Heart right ventricle (tissue), 16 donors: ENCODE measurements around the gene DDX46. TPM values are rescaled to one million over a fixed set of nuclear protein-coding genes. Genes with fewer than 3 reads are reported as not detected.

ENCODE experiments used
- ATAC-seq, 8 donors: fragments of 200-7000 bp; cut with Tn5 transposase; one replicate each; pipeline ENCODE4 v1.9.1; 2020; ENCODE audit warnings: mild to moderate bottlenecking in 8 of 8, moderate library complexity in 8 of 8, moderate number of reproducible peaks in 1 of 8
- DNase-seq, 2 donors: peaks; one replicate each; pipeline ENCODE4 v3.0.0-alpha.2; 2020
- H3K27ac ChIP-seq, 10 donors: fragments of 200-600 bp; sonication (generic) in 2 of 10; one replicate each; pipeline versions ENCODE4 v1.5.0 to v1.8.0; 2020 to 2022; ENCODE audit warnings: mild to moderate bottlenecking in 3 of 10
- H3K27me3 ChIP-seq, 7 donors: fragments of 200-600 bp; one replicate each; pipeline ENCODE4 v1.8.0; 2021 to 2022; ENCODE audit warnings: mild to moderate bottlenecking in 2 of 7
- H3K36me3 ChIP-seq, 9 donors: fragments of 200-600 bp; sonication (generic) in 1 of 9; one replicate each; pipeline versions ENCODE4 v1.5.0 to v1.8.0; 2020 to 2022; ENCODE audit warnings: mild to moderate bottlenecking in 2 of 9
- H3K4me1 ChIP-seq, 9 donors: fragments of 200-600 bp; sonication (generic) in 1 of 9; one replicate each; pipeline versions ENCODE4 v1.5.0 to v1.8.0; 2020 to 2022; ENCODE audit warnings: mild to moderate bottlenecking in 4 of 9
- H3K4me3 ChIP-seq, 10 donors: fragments of 200-600 bp; sonication (generic) in 2 of 10; one replicate each; pipeline versions ENCODE4 v1.5.0 to v1.8.0; 2020 to 2022; ENCODE audit warnings: mild to moderate bottlenecking in 7 of 10, moderate library complexity in 2 of 10
- H3K9me3 ChIP-seq, 11 donors: fragments of 200-600 bp in 10 of 11; sonication (generic) in 2 of 11; one replicate each; pipeline versions ENCODE4 v1.5.0 to v1.8.0; 2013 to 2022; ENCODE audit warnings: mild to moderate bottlenecking in 2 of 11, control low read depth in 1 of 11, moderate library complexity in 1 of 11
- CTCF ChIP-seq, 9 donors: fragments of 200-600 bp; sonication (generic) in 2 of 9; IDR thresholded peaks; one replicate each; pipeline versions ENCODE4 v1.5.0 to v1.8.0; 2021 to 2022; ENCODE audit warnings: antibody characterized with exemption in 9 of 9, mild to moderate bottlenecking in 5 of 9, moderate library complexity in 1 of 9
- WGBS, 2 donors: extraction: QIAGEN DNeasy Blood & Tissue Kit; methylation state at CpG; one replicate each; pipeline ENCODE4 v1.1.7; 2013; ENCODE audit warnings: inconsistent platforms in 1 of 2; 5-methylcytosine and 5-hydroxymethylcytosine counted together
- intact Hi-C, 10 donors: fragments of 100-400 bp; cut with DNase I; formaldehyde crosslinking; loops; one replicate each; pipeline versions ENCODE4 v1.11.1 to v1.14.2; 2022
- polyA plus RNA-seq, 2 donors: library from polyadenylated mRNA; stranded (reverse); fragments of 200-250 nt; gene quantifications; one replicate each; pipeline ENCODE4 v1.2.3, GENCODE V29; 2013
- total RNA-seq, 10 donors: library from RNA; stranded (reverse); fragmentation: NEBNext Ultra II Directional in 3 of 10; extraction: Animal tissue kit (Norgen Biotek cat#: 25700) in 3 of 10; gene quantifications; one replicate each; pipeline versions ENCODE4 v1.2.1 to v1.2.4, GENCODE V29; 2021 to 2023
- donor health status: Arrhythmogenic right ventricular cardiomyopathy.
- donor health status: ischemic (EF 13 %, LVEDD 7.1; RV severe dilation, severe dysfunction).
- donor health status: healthy with polysubstance abuse.
- donor health status: DM: no; HTN: yes; CAD: no.
- donor health status: DM: no; HTN: no; CAD: no.
- donor health status: ischemic (EF 25% LVEDD 6.9; RV normal size, moderate dysfunction).
- donor health status: ischemic (EF 25% LVEDD 5.7; RV mildly dilated, moderate dysfunction).
- donor health status: healthy.
- donor health status: DM: yes; HTN: yes; CAD: no.
- donor health status: Ischemic cardiomyopathy.
- donor health status: ischemic (EF 35%, LVEDD 5.7; RV mildly dilated, moderate dysfunction).
- donor health status: nonischemic (EF 11% LVEDD 7.7; RV severe dilation, severe dysfunction).
- donor health status: DM: yes; HTN: yes; CAD: no.
- donor health status: PGD.
- donor health status: ischemic (EF 29% LVEDD 5.4; RV normal size, mild dysfunction).
- donor health status: nonischemic (EF 23%, LVEDD 6.1; RV moderate dilation, normal function).

DDX46 gene
- total and polyA plus RNA-seq, 12 donors = 11.9 to 34.8 (median 29.7) TPM

GRCh38 chr5:134772461-134773125 is 14.0 kb downstream of the DDX46 start:
- peaks cover 0 to 100% (median 65%) of the 10 kb centered on the region in 9 donors for H3K36me3 ChIP-seq

GRCh38 chr5:134777366-134777765 is 18.8 kb downstream of the DDX46 start:
- DNase-seq (no peak), ATAC-seq (no peak)
- no peak overlapping the region for H3K4me3 ChIP-seq
- H3K9me3 ChIP-seq = no peaks in the 10 kb centered on the region
- no peaks in the 10 kb centered on the region for H3K27me3 ChIP-seq
- 96 to 97% methylated on average over 2 of the region's 2 CpGs for WGBS, 2 donors
- intact Hi-C loops = loop anchor here in 2 of 10 donors (10.0 kb wide), 2 partner anchors 73 to 93 kb away; no protein-coding TSS in a partner anchor
- TF ChIP-seq CTCF (IDR thresholded peaks at IDR 0.05) = no peak
- H3K27ac ChIP-seq = no peak overlapping the region
- H3K4me1 ChIP-seq = no peaks in the 10 kb centered on the region
- peaks cover 0 to 100% (median 52%) of the 10 kb centered on the region in 9 donors for H3K36me3 ChIP-seq

More at GRCh38 chr5:134772461-134773125, 14.0 kb downstream of the DDX46 start:
- TF ChIP-seq CTCF (IDR thresholded peaks at IDR 0.05) = no peak
- DNase-seq (no peak), ATAC-seq (no peak)
- 91 to 94% methylated on average over 10 of the region's 10 CpGs for WGBS, 2 donors
- intact Hi-C loops = loop anchor here in 2 of 10 donors (10.0 kb wide), 2 partner anchors 68 to 88 kb away; no protein-coding TSS in a partner anchor
- Histone ChIP-seq H3K27ac (no peak overlapping the region), H3K4me3 (no peak overlapping the region), H3K9me3 (no peaks in the 10 kb centered on the region), H3K4me1 (no peaks in the 10 kb centered on the region), H3K27me3 (no peaks in the 10 kb centered on the region)

GRCh38 chr5:134784241-134784920 is 25.8 kb downstream of the DDX46 start:
- Histone ChIP-seq H3K36me3 (peaks cover 0 to 99% (median 69%) of the 10 kb centered on the region in 9 donors), H3K27me3 (no peaks in the 10 kb centered on the region), H3K9me3 (no peaks in the 10 kb centered on the region), H3K4me1 (no peaks in the 10 kb centered on the region), H3K4me3 (no peak overlapping the region), H3K27ac (no peak overlapping the region)
- DNase-seq = no peak
- 59 to 67% methylated on average over 4 of the region's 4 CpGs for WGBS, 2 donors
- TF ChIP-seq CTCF (IDR thresholded peaks at IDR 0.05) = peak in 2 of 9 donors; percentile 6 to 11
- no peak for ATAC-seq
- intact Hi-C loops = loop anchor here in 1 of 10 donors (10.0 kb wide), 1 partner anchor 100 kb away; no protein-coding TSS in a partner anchor

- no peaks in the 10 kb centered on the region for H3K27me3 ChIP-seq
- WGBS, 2 donors = 70% methylated on average over 3 of the region's 3 CpGs
- H3K4me3 ChIP-seq = no peak overlapping the region
- no peak overlapping the region for H3K27ac ChIP-seq
- H3K36me3 ChIP-seq = peaks cover 0 to 100% (median 74%) of the 10 kb centered on the region in 9 donors
- H3K9me3 ChIP-seq = no peaks in the 10 kb centered on the region
- DNase-seq (no peak), ATAC-seq (no peak)
- intact Hi-C loops = loop anchor here in 1 of 10 donors (10.0 kb wide), 1 partner anchor 100 kb away; no protein-coding TSS in a partner anchor
- no peak for TF ChIP-seq CTCF (IDR thresholded peaks at IDR 0.05)
- no peaks in the 10 kb centered on the region for H3K4me1 ChIP-seq
Observed at GRCh38 chr5:134784946-134785620, 26.5 kb downstream of the DDX46 start.
